ENCODE results near the gene THSD4.

THSD4 gene

DNA sequence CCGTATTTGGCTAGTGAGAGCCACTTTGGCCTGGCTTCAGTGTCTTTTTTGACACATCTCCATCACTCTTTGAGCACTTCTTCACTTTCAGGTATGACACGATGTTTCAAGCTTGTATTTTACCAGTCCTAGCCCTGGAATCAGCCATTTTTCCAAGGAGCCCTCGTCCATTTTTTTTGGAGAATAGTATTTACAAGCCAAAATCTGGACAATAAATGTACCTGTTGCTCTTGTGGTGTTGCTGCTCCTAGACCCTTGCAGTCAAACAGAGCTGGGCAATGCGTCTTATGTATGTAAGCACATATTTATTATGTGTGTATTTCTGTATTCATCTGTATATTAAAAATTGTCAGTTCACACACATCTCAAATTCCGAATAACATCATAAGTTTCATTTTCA, 231.2 kb downstream of the THSD4 start:
- Histone ChIP-seq H3K27ac (replicated peaks) (no peak overlapping the region), H3K4me3 (replicated peaks; ENCODE audit: insufficient read depth, low read length) (no peak overlapping the region), H3K27me3 (ENCODE audit: insufficient read depth, poor library complexity, severe bottlenecking) (no peaks in the 10 kb centered on the region)
- TF ChIP-seq, protein P1, sequence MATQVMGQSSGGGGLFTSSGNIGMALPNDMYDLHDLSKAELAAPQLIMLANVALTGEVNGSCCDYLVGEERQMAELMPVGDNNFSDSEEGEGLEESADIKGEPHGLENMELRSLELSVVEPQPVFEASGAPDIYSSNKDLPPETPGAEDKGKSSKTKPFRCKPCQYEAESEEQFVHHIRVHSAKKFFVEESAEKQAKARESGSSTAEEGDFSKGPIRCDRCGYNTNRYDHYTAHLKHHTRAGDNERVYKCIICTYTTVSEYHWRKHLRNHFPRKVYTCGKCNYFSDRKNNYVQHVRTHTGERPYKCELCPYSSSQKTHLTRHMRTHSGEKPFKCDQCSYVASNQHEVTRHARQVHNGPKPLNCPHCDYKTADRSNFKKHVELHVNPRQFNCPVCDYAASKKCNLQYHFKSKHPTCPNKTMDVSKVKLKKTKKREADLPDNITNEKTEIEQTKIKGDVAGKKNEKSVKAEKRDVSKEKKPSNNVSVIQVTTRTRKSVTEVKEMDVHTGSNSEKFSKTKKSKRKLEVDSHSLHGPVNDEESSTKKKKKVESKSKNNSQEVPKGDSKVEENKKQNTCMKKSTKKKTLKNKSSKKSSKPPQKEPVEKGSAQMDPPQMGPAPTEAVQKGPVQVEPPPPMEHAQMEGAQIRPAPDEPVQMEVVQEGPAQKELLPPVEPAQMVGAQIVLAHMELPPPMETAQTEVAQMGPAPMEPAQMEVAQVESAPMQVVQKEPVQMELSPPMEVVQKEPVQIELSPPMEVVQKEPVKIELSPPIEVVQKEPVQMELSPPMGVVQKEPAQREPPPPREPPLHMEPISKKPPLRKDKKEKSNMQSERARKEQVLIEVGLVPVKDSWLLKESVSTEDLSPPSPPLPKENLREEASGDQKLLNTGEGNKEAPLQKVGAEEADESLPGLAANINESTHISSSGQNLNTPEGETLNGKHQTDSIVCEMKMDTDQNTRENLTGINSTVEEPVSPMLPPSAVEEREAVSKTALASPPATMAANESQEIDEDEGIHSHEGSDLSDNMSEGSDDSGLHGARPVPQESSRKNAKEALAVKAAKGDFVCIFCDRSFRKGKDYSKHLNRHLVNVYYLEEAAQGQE (IDR thresholded peaks at IDR 0.05; ENCODE audit: insufficient replicate concordance, low read depth): no peak
- no peak for TF ChIP-seq POLR2AphosphoS5 (IDR thresholded peaks at IDR 0.05; ENCODE audit: low read depth)
- TF ChIP-seq, protein P2, sequence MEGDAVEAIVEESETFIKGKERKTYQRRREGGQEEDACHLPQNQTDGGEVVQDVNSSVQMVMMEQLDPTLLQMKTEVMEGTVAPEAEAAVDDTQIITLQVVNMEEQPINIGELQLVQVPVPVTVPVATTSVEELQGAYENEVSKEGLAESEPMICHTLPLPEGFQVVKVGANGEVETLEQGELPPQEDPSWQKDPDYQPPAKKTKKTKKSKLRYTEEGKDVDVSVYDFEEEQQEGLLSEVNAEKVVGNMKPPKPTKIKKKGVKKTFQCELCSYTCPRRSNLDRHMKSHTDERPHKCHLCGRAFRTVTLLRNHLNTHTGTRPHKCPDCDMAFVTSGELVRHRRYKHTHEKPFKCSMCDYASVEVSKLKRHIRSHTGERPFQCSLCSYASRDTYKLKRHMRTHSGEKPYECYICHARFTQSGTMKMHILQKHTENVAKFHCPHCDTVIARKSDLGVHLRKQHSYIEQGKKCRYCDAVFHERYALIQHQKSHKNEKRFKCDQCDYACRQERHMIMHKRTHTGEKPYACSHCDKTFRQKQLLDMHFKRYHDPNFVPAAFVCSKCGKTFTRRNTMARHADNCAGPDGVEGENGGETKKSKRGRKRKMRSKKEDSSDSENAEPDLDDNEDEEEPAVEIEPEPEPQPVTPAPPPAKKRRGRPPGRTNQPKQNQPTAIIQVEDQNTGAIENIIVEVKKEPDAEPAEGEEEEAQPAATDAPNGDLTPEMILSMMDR (IDR thresholded peaks at IDR 0.05; ENCODE audit: insufficient read depth, low read length): no peak
- no peak for TF ChIP-seq SPI1 (IDR thresholded peaks at IDR 0.05; ENCODE audit: borderline replicate concordance, low read depth)
- no peak for TF ChIP-seq GABPA (IDR thresholded peaks at IDR 0.05; ENCODE audit: low read depth)
- DNase-seq (ENCODE audit: low read depth in 1 of 2, low spot score in 1 of 2): no peak

DNA sequence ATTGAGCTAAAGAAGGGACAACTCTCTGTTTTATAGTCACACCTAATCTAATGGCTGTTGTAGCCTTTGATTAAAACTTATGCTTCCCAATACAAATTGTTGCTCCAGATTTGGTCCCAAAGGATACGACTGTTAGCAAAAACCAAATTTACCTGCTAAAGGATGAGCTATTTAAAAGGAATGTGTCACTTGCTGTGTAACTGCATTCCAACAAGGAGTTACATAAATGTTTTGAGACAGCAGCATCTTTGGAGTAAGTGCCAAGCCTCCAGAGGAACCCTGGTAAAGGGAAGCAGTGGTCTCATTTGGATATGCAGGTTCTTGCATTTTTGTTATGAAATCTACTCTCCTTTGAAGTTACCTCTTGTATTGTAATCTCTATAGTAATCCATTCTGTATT, 233.3 kb downstream of the THSD4 start:
- DNase-seq (ENCODE audit: low read depth in 1 of 2, low spot score in 1 of 2): no peak
- H3K27ac ChIP-seq (replicated peaks): no peak overlapping the region
- H3K27me3 ChIP-seq (ENCODE audit: insufficient read depth, poor library complexity, severe bottlenecking): no peaks in the 10 kb centered on the region
- TF ChIP-seq GABPA (IDR thresholded peaks at IDR 0.05; ENCODE audit: low read depth) (no peak), SPI1 (IDR thresholded peaks at IDR 0.05; ENCODE audit: borderline replicate concordance, low read depth) (no peak), POLR2AphosphoS5 (IDR thresholded peaks at IDR 0.05; ENCODE audit: low read depth) (no peak)
- TF ChIP-seq, protein P2 (IDR thresholded peaks at IDR 0.05; ENCODE audit: insufficient read depth, low read length): no peak
- TF ChIP-seq, protein P1 (IDR thresholded peaks at IDR 0.05; ENCODE audit: insufficient replicate concordance, low read depth): no peak
- no peak overlapping the region for H3K4me3 ChIP-seq (replicated peaks; ENCODE audit: insufficient read depth, low read length)

DNA sequence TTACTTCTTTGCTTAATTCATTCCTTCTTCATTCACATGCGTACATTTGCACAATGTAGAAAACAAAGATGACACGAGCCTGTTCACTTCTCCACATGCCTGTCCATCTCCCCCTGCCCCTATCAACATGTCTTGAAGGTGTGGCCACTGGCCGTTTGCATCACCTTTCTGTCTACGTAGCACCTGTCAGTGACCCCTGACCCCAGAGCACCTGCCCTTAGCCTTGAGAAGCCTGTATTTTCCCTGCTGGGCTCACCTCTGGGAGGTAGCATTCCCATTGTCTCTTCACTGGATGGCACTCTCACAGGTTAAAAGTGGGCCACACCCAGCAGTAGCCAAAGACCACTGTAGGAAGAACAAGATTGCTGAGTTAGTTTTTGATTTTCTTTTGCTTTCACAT, 234.1 kb downstream of the THSD4 start:
- TF ChIP-seq SPI1 (IDR thresholded peaks at IDR 0.05; ENCODE audit: borderline replicate concordance, low read depth): no peak
- TF ChIP-seq, protein P1 (IDR thresholded peaks at IDR 0.05; ENCODE audit: insufficient replicate concordance, low read depth): no peak
- TF ChIP-seq, protein P2 (IDR thresholded peaks at IDR 0.05; ENCODE audit: insufficient read depth, low read length): no peak
- no peak for DNase-seq (ENCODE audit: low read depth in 1 of 2, low spot score in 1 of 2)
- Histone ChIP-seq H3K27me3 (ENCODE audit: insufficient read depth, poor library complexity, severe bottlenecking) (no peaks in the 10 kb centered on the region), H3K27ac (replicated peaks) (no peak overlapping the region), H3K4me3 (replicated peaks; ENCODE audit: insufficient read depth, low read length) (no peak overlapping the region)

Measured in HL-60 (cell line).